Astrocyte (in vitro differentiated cells and primary cell): Measurements from ENCODE around the gene GSKIP.

ENCODE experiments used
- EZH2 ChIP-seq: IDR thresholded peaks from 2 replicates; pipeline ENCODE4 v1.6.1; 2012; ENCODE audit warnings: mild to moderate bottlenecking, low read length, inconsistent platforms; ENCODE audit not compliant: insufficient read depth
- TF ChIP-seq, protein P1 (sequence below): IDR thresholded peaks from 2 replicates; pipeline ENCODE4 v1.5.1; 2011; ENCODE audit warnings: low read depth, mild to moderate bottlenecking, inconsistent platforms, low read length, moderate library complexity; ENCODE audit not compliant: insufficient read depth

DNA sequence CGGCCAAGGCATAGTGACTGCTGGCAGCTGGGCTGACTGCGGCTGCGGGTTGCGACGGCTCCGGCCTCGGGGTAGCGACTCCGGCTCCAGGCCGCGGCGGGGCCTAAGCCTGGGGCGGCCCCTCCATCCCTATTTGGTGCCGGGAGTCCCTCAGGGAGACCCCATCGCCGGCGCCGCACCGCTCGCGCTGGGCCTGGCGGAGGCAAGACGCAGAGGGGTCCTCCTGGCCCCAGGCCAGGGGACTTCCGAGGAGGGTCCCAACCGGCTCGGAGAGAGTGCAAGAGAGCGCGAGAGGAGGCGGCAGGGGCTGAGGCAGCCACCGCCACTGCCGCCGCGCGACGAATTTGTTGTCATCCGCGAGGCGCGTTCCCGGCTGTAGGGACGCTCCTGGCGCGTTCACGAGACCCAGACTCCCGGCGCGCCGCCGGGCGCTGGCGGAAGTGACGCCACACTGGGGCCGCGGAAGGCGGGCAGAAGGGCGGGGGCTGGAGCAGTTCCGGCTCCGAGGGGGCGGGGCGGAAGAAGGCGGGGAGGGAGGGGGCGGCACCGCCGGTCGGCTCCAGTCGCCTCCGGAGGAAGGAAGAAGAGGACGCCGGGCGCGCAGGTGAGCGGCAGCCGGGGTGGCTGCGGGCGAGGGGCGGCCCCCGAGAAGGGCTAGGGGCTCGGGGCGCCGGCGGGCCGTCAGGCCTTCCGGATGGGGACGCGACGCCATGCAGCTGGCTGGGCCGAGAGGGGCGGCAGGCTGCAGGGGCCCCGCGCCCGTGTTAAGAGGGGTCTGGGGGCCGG is at the start of gene GSKIP, which contains the start of gene ATG2B:
- TF ChIP-seq, protein P1, sequence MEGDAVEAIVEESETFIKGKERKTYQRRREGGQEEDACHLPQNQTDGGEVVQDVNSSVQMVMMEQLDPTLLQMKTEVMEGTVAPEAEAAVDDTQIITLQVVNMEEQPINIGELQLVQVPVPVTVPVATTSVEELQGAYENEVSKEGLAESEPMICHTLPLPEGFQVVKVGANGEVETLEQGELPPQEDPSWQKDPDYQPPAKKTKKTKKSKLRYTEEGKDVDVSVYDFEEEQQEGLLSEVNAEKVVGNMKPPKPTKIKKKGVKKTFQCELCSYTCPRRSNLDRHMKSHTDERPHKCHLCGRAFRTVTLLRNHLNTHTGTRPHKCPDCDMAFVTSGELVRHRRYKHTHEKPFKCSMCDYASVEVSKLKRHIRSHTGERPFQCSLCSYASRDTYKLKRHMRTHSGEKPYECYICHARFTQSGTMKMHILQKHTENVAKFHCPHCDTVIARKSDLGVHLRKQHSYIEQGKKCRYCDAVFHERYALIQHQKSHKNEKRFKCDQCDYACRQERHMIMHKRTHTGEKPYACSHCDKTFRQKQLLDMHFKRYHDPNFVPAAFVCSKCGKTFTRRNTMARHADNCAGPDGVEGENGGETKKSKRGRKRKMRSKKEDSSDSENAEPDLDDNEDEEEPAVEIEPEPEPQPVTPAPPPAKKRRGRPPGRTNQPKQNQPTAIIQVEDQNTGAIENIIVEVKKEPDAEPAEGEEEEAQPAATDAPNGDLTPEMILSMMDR = no peak
- TF ChIP-seq EZH2 = no peak
